Fibroblast of lung (primary cell): ENCODE measurements around the gene SLC16A1. TPM values are rescaled to one million over a fixed set of nuclear protein-coding genes. Genes with fewer than 3 reads are reported as not detected.
"Not testable (repeated sequence)": the region's sequence is repeated elsewhere in the genome, so short reads cannot be mapped to it uniquely, and the experiment has no call there.

Source experiments
- DNase-seq, 2 donors: peaks; one replicate each; pipeline versions ENCODE4 v3.0.0 to v3.0.0-alpha.2; 2010; ENCODE audit warnings: low read depth in 2 of 2
- H2AFZ ChIP-seq: 2 replicates; pipeline ENCODE4 v1.5.1; 2012; ENCODE audit warnings: low read length, control low read depth, inconsistent platforms
- H3K27ac ChIP-seq: 2 replicates; pipeline ENCODE4 v1.5.1; 2011; ENCODE audit warnings: low read length, control low read depth; ENCODE audit not compliant: insufficient read depth
- H3K27me3 ChIP-seq: 2 replicates; pipeline ENCODE4 v1.5.1; 2011; ENCODE audit warnings: mild to moderate bottlenecking, low read length; ENCODE audit not compliant: control insufficient read depth, insufficient read depth
- H3K36me3 ChIP-seq: 2 replicates; pipeline ENCODE4 v1.5.1; 2011; ENCODE audit warnings: low read length; ENCODE audit not compliant: control insufficient read depth, insufficient read depth
- H3K4me1 ChIP-seq: 2 replicates; pipeline ENCODE4 v1.5.1; 2011; ENCODE audit warnings: low read length; ENCODE audit not compliant: control insufficient read depth, insufficient read depth; ENCODE audit errors: extremely low read depth
- H3K4me2 ChIP-seq: 2 replicates; pipeline ENCODE4 v1.5.1; 2011; ENCODE audit warnings: low read length, control low read depth; ENCODE audit not compliant: insufficient read depth; ENCODE audit errors: extremely low read depth
- H3K4me3 ChIP-seq, 4 experiments: fragments of 200-600 bp in 1 of 4; sonication (generic) in 1 of 4; replicated peaks in 1 of 4; 2 replicates each; pipeline ENCODE4 v1.5.1; 2011 to 2016; ENCODE audit warnings: low read length in 4 of 4, low read depth in 3 of 4, mild to moderate bottlenecking in 3 of 4, control low read depth in 2 of 4, inconsistent platforms in 1 of 4, mixed read lengths in 1 of 4; ENCODE audit not compliant: insufficient read depth in 1 of 4; ENCODE audit errors: control extremely low read depth in 1 of 4
- H3K79me2 ChIP-seq: 2 replicates; pipeline ENCODE4 v1.5.1; 2012; ENCODE audit warnings: mild to moderate bottlenecking, low read length, inconsistent platforms; ENCODE audit not compliant: control insufficient read depth, insufficient read depth
- H3K9ac ChIP-seq: 2 replicates; pipeline ENCODE4 v1.5.1; 2011; ENCODE audit warnings: mild to moderate bottlenecking, low read length, control low read depth; ENCODE audit not compliant: insufficient read depth
- H3K9me3 ChIP-seq: 2 replicates; pipeline ENCODE4 v1.5.1; 2012; ENCODE audit warnings: low read depth, low read length; ENCODE audit not compliant: control insufficient read depth, insufficient read depth
- H4K20me1 ChIP-seq: 2 replicates; pipeline ENCODE4 v1.5.1; 2011; ENCODE audit warnings: low read length; ENCODE audit not compliant: control insufficient read depth, insufficient read depth; ENCODE audit errors: extremely low read depth
- CTCF ChIP-seq, 2 donors: IDR thresholded peaks in 1 of 2; conservative IDR thresholded peaks in 1 of 2; 1 replicate in 1 of 2; 2 replicates in 1 of 2; pipeline ENCODE4 v1.5.1; 2011 to 2012; ENCODE audit warnings: low read length in 2 of 2, control low read depth in 1 of 2, inconsistent platforms in 1 of 2, low read depth in 1 of 2, mild to moderate bottlenecking in 1 of 2
- EZH2 ChIP-seq: IDR thresholded peaks from 2 replicates; pipeline ENCODE4 v1.5.1; 2012; ENCODE audit warnings: low read length, control low read depth, mild to moderate bottlenecking; ENCODE audit errors: missing control alignments
- polyA plus RNA-seq, 2 donors: library from polyadenylated mRNA; depleted of rRNA in 1 of 2; stranded (reverse) in 1 of 2; unstranded in 1 of 2; fragments of >200 nt; gene quantifications; 2 replicates each; pipeline ENCODE4 v1.2.1, GENCODE V29; 2011 to 2012; ENCODE audit warnings: missing spikeins in 1 of 2
- total RNA-seq: library from RNA; depleted of rRNA; stranded (reverse); fragments of >200 nt; gene quantifications from 2 replicates; pipeline ENCODE4 v1.2.1, GENCODE V29; 2014

The SLC16A1 gene
- total and polyA plus RNA-seq, 2 donors (not counting 1 experiment from before 2014, with no cell fraction given): 51.3 to 59.1 TPM

- Histone ChIP-seq H4K20me1 (no peaks in the 10 kb centered on the region), H3K9ac (no peak overlapping the region), H3K4me1 (no peaks in the 10 kb centered on the region), H3K4me3 (no peak overlapping the region), H3K4me2 (no peak overlapping the region), H3K27ac (no peak overlapping the region), H2AFZ (no peak overlapping the region), H3K79me2 (no peaks in the 10 kb centered on the region), H3K9me3 (no peaks in the 10 kb centered on the region), H3K27me3 (no peaks in the 10 kb centered on the region), H3K36me3 (no peaks in the 10 kb centered on the region)
- no peak for TF ChIP-seq CTCF (conservative IDR thresholded peaks at IDR 0.05 in 1 of 2, IDR thresholded peaks at IDR 0.05 in 1 of 2; ENCODE audit: low read depth in 1 of 2, low read length in 2 of 2)
- no peak for TF ChIP-seq EZH2
- DNase-seq: no peak
Observed at GRCh38 chr1:112894561-112895011, 61.4 kb downstream of the SLC16A1 start.

DNA sequence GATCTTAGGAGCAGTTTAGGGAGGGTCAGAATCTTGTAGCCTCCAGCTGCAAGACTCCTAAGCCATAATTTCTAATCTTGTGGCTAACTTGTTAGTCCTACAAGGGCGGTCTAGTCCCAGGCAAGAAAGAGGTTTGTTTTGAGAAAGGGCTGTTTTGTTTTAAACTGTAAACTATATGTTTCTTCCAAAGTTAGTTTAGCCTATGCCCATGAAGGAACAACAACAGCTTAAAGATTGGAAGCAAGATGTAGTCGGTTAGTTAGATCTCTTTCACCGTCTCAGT, 62.0 kb downstream of the SLC16A1 start:
- Histone ChIP-seq H3K4me1 (no peaks in the 10 kb centered on the region), H3K9ac (no peak overlapping the region), H2AFZ (no peak overlapping the region), H4K20me1 (no peaks in the 10 kb centered on the region), H3K36me3 (no peaks in the 10 kb centered on the region), H3K27me3 (no peaks in the 10 kb centered on the region), H3K79me2 (no peaks in the 10 kb centered on the region), H3K4me2 (no peak overlapping the region), H3K27ac (no peak overlapping the region), H3K4me3 (no peak overlapping the region), H3K9me3 (no peaks in the 10 kb centered on the region)
- TF ChIP-seq EZH2: no peak
- no peak for TF ChIP-seq CTCF (conservative IDR thresholded peaks at IDR 0.05 in 1 of 2, IDR thresholded peaks at IDR 0.05 in 1 of 2; ENCODE audit: low read depth in 1 of 2, low read length in 2 of 2)
- DNase-seq: no peak

- Histone ChIP-seq H3K4me2 (no peak overlapping the region), H3K9ac (no peak overlapping the region), H3K9me3 (no peaks in the 10 kb centered on the region), H3K4me1 (no peaks in the 10 kb centered on the region), H2AFZ (no peak overlapping the region), H3K79me2 (no peaks in the 10 kb centered on the region), H3K27ac (no peak overlapping the region), H3K36me3 (no peaks in the 10 kb centered on the region), H3K27me3 (no peaks in the 10 kb centered on the region), H3K4me3 (no peak overlapping the region), H4K20me1 (no peaks in the 10 kb centered on the region)
- no peak for DNase-seq
- TF ChIP-seq CTCF (conservative IDR thresholded peaks at IDR 0.05 in 1 of 2, IDR thresholded peaks at IDR 0.05 in 1 of 2; ENCODE audit: low read depth in 1 of 2, low read length in 2 of 2) (no peak), EZH2 (no peak)
Observed at GRCh38 chr1:112893288-112894009, 62.5 kb downstream of the SLC16A1 start.

DNA sequence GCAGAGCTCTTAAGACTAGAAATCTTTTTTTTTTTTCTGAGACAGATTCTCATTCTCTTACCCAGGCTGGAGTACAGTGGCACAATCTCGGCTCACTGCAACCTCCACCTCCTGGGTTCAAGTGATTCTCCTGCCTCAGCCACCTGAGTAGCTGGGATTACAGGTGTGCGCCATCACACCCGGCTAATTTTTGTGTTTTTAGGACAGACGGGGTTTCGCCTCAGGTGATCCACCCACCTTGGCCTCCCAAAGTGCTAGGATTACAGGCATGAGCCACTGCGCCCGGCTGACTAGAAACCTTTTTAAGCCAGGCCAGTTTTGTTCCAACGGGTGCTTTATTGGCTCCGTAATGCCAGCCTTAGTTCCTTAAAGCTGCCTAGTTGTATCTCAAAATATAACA, 66.1 kb downstream of the SLC16A1 start:
- H3K4me1 ChIP-seq, H3K9me3 ChIP-seq, H3K4me2 ChIP-seq, H2AFZ ChIP-seq, H3K4me3 ChIP-seq, H3K79me2 ChIP-seq, H3K36me3 ChIP-seq, H3K27ac ChIP-seq, H3K9ac ChIP-seq, H4K20me1 ChIP-seq, DNase-seq, H3K27me3 ChIP-seq: not testable (repeated sequence)
